K562 (cell line): Measurements from ENCODE around the gene DLK1. TPM values are rescaled to one million over a fixed set of nuclear protein-coding genes. Genes with fewer than 3 reads are reported as not detected.

Experiments
- ATAC-seq: fragments of 200-7000 bp; cut with Tn5 transposase; 3 replicates; pipeline ENCODE4 v1.9.1; 2020; ENCODE audit warnings: moderate library complexity
- BruUV-seq: library from RNA; stranded (reverse); fragments of 400-500 nt; replicated peaks from 2 replicates; lab custom pipeline; 2021; lab: Mats Ljungman, UMichigan
- CTCF ChIA-PET: fragments of 300-600 bp; formaldehyde crosslinking; extraction: SDS; loops from one replicate; lab custom pipeline; 2021; ENCODE audit warnings: low intra/inter-chr PET ratio; lab: Yijun Ruan, JAX
- POLR2A ChIA-PET: fragments of 300-600, 350-650 bp; sonication (Branson Sonifier 250); formaldehyde crosslinking; extraction: SDS; loops from one replicate; lab custom pipeline; 2021; ENCODE audit warnings: antibody characterized with exemption, inconsistent platforms; lab: Yijun Ruan, JAX
- DNase-seq, 4 experiments: peaks; one replicate each; pipeline versions ENCODE4 v3.0.0 to v3.0.0-alpha.2; 2011 to 2018; ENCODE audit warnings: low spot score in 3 of 4, mixed read lengths in 3 of 4; ENCODE audit errors: extremely low read depth in 1 of 4
- FAIRE-seq: peaks from 2 replicates; lab custom pipeline; 2011; peaks lifted over from hg19 to GRCh38; lab: Jason Lieb, UNC
- H2AFZ ChIP-seq: 2 replicates; pipeline ENCODE4 v1.6.0; 2011; ENCODE audit warnings: low read depth, low read length, control low read depth, inconsistent platforms
- H3K27ac ChIP-seq: fragments of 200-600 bp; 3 replicates; pipeline ENCODE4 v1.8.0; 2011; ENCODE audit warnings: low read depth, mild to moderate bottlenecking, control low read depth, inconsistent platforms, low read length, moderate library complexity, mixed read lengths; ENCODE audit errors: extremely low read depth
- H3K27me3 ChIP-seq, 2 experiments: fragments of 300-600 bp in 1 of 2; 2 replicates in 1 of 2; 3 replicates in 1 of 2; pipeline versions ENCODE4 v1.6.0 to v1.8.0; 2011; ENCODE audit warnings: inconsistent platforms in 2 of 2, low read length in 2 of 2, mild to moderate bottlenecking in 1 of 2, mixed read lengths in 1 of 2, moderate library complexity in 1 of 2; ENCODE audit not compliant: control insufficient read depth in 2 of 2, insufficient read depth in 2 of 2
- H3K36me3 ChIP-seq: fragments of 300-600 bp; 3 replicates; pipeline ENCODE4 v1.8.0; 2011; ENCODE audit warnings: mild to moderate bottlenecking, low read length, inconsistent platforms; ENCODE audit not compliant: control insufficient read depth, insufficient read depth
- H3K4me1 ChIP-seq, 2 experiments: fragments of 200-600 bp in 1 of 2; replicated peaks in 1 of 2; 2 replicates in 1 of 2; 3 replicates in 1 of 2; pipeline versions ENCODE4 v1.5.1 to v1.8.0; 2011; ENCODE audit warnings: inconsistent platforms in 2 of 2, low read length in 2 of 2, mild to moderate bottlenecking in 1 of 2, mixed read lengths in 1 of 2, moderate library complexity in 1 of 2; ENCODE audit not compliant: control insufficient read depth in 2 of 2, insufficient read depth in 2 of 2
- H3K4me2 ChIP-seq: 2 replicates; pipeline ENCODE4 v1.6.1; 2011; ENCODE audit warnings: low read length, control low read depth, inconsistent platforms, mixed read lengths; ENCODE audit not compliant: insufficient read depth
- H3K4me3 ChIP-seq: fragments of 200-600 bp; sonication (generic), shearing (Covaris generic); 2 replicates; pipeline ENCODE4 v1.5.1; 2016; ENCODE audit warnings: control low read depth, inconsistent platforms
- H3K79me2 ChIP-seq: fragments of 200-600 bp; 3 replicates; pipeline ENCODE4 v1.8.0; 2011; ENCODE audit warnings: low read length, inconsistent platforms; ENCODE audit not compliant: control insufficient read depth, insufficient read depth
- H3K9ac ChIP-seq, 2 experiments: 2 replicates each; pipeline versions ENCODE4 v1.6.0 to v1.6.1; 2011; ENCODE audit warnings: low read depth in 2 of 2, low read length in 2 of 2, control low read depth in 1 of 2, inconsistent platforms in 1 of 2, mild to moderate bottlenecking in 1 of 2, mixed read lengths in 1 of 2; ENCODE audit not compliant: insufficient read depth in 1 of 2
- H3K9me1 ChIP-seq: one replicate; pipeline ENCODE4 v1.6.0; 2011; ENCODE audit warnings: inconsistent platforms, mild to moderate bottlenecking, low read length, moderate library complexity; ENCODE audit not compliant: control insufficient read depth, insufficient read depth
- H3K9me3 ChIP-seq: replicated peaks from 2 replicates; pipeline ENCODE4 v1.5.1; 2011; ENCODE audit warnings: low read depth, low read length, inconsistent platforms; ENCODE audit not compliant: control insufficient read depth, insufficient read depth
- H4K20me1 ChIP-seq: replicated peaks from 2 replicates; pipeline ENCODE4 v1.6.1; 2011; ENCODE audit warnings: low read length, inconsistent platforms, mixed read lengths; ENCODE audit not compliant: control insufficient read depth, insufficient read depth
- ADNP ChIP-seq: fragments of 200-800 bp; sonication (Bioruptor generic); IDR thresholded peaks from 2 replicates; pipeline ENCODE4 v1.6.1; 2016; ENCODE audit warnings: missing genetic modification characterization, missing compliant biosample characterization
- BCL6 ChIP-seq: fragments of 250-450 bp; sonication (Bioruptor Pico); IDR thresholded peaks from 2 replicates; pipeline ENCODE4 v1.4.0; 2020
- ILK ChIP-seq: fragments of 450-650 bp; IDR thresholded peaks from 2 replicates; pipeline ENCODE4 v1.6.1; 2016; ENCODE audit warnings: missing genetic modification characterization, low read depth, mild to moderate bottlenecking, missing compliant biosample characterization, moderate library complexity, borderline replicate concordance
- OTX1 ChIP-seq: fragments of 450-650 bp; formaldehyde crosslinking; IDR thresholded peaks from 2 replicates; pipeline ENCODE4 v1.4.0; 2022; ENCODE audit warnings: mild to moderate bottlenecking
- POLR2AphosphoS2 ChIP-seq: IDR thresholded peaks from 2 replicates; pipeline ENCODE4 v1.6.1; 2012; ENCODE audit warnings: low read length, improper control_type of control experiment
- SPI1 ChIP-seq: IDR thresholded peaks from 2 replicates; pipeline ENCODE4 v1.6.1; 2011; ENCODE audit warnings: low read depth, low read length, control low read depth, borderline replicate concordance
- SRSF7 ChIP-seq: fragments of 200-400 bp; formaldehyde crosslinking; optimal IDR thresholded peaks from 2 replicates; pipeline ENCODE3; 2017; ENCODE audit warnings: mild to moderate bottlenecking, low read depth, low read length
- TFAM ChIP-seq: fragments of 250-450 bp; sonication (Bioruptor Pico); conservative IDR thresholded peaks from 2 replicates; pipeline ENCODE4 v1.5.0; 2021; ENCODE audit warnings: mild to moderate bottlenecking, moderate library complexity
- TSHZ1 ChIP-seq: fragments of 250-450 bp; sonication (Bioruptor Pico); IDR thresholded peaks from 2 replicates; pipeline ENCODE4 v1.4.0; 2020; ENCODE audit warnings: mild to moderate bottlenecking, moderate library complexity
- ZNF347 ChIP-seq: fragments of 450-650 bp; formaldehyde crosslinking; IDR thresholded peaks from 2 replicates; pipeline ENCODE4 v1.4.0; 2020; ENCODE audit warnings: low read depth, mild to moderate bottlenecking, moderate library complexity
- ZNF586 ChIP-seq: fragments of 450-650 bp; formaldehyde crosslinking; conservative IDR thresholded peaks from 2 replicates; pipeline ENCODE4 v1.4.0; 2020; ENCODE audit warnings: mild to moderate bottlenecking, moderate library complexity
- ZNF644 ChIP-seq: fragments of 200-800 bp; sonication (Bioruptor generic); IDR thresholded peaks from 2 replicates; pipeline ENCODE4 v1.6.1; 2016; ENCODE audit warnings: low read depth, missing genetic modification characterization, missing compliant biosample characterization
- ZNF764 ChIP-seq: fragments of 250-450 bp; sonication (Bioruptor Pico); IDR thresholded peaks from 2 replicates; pipeline ENCODE4 v1.4.0; 2020; ENCODE audit warnings: low read depth, mild to moderate bottlenecking, moderate library complexity
- WGBS: fragments of 100-300 bp; shearing (Covaris generic); methylation state at CpG from one replicate; pipeline ENCODE4 v1.1.6; 2016; ENCODE audit warnings: low coverage, mixed read lengths; ENCODE audit not compliant: insufficient coverage; ENCODE audit errors: missing lambda C conversion rate; 5-methylcytosine and 5-hydroxymethylcytosine counted together
- in situ Hi-C: fragments of 300-500 bp; cut with MboI; formaldehyde crosslinking; loops from 4 replicates; pipeline ENCODE4 v1.15.0; 2018; ENCODE audit warnings: inconsistent platforms, mixed read lengths
- intact Hi-C: fragments of 100-400 bp; cut with micrococcal nuclease; formaldehyde crosslinking; loops from 2 replicates; pipeline ENCODE4 v1.14.2; 2022
- polyA plus RNA-seq, 8 experiments: library from polyadenylated mRNA; depleted of rRNA in 4 of 8; stranded (reverse) in 5 of 8; unstranded in 3 of 8; fragments of >200 nt; fragmentation: Nextera tagmentation in 2 of 8; fragmentation: Illumina TruSeq in 1 of 8; extraction: Ambion mirVana in 2 of 8; extraction: Trizol in 1 of 8; gene quantifications; 2 replicates each; pipeline versions ENCODE4 v1.2.1 to v1.2.3, GENCODE V29; 2011 to 2014; ENCODE audit warnings: inconsistent platforms in 1 of 8, missing spikeins in 1 of 8
- total RNA-seq, 7 experiments: library from RNA; depleted of rRNA in 6 of 7; stranded (reverse); fragments of >200 nt in 6 of 7; fragmentation: Illumina TruSeq in 2 of 7; extraction: Trizol in 2 of 7; gene quantifications; 2 replicates each; pipeline versions ENCODE4 v1.2.1 to v1.2.3, GENCODE V29; 2011 to 2021; ENCODE audit warnings: low replicate concordance in 1 of 7
- TF ChIP-seq, protein P1 (sequence below): fragments of 450-650 bp; IDR thresholded peaks from 2 replicates; pipeline ENCODE4 v1.6.1; 2016
- TF ChIP-seq, protein P2 (sequence below): fragments of 450-650 bp; formaldehyde crosslinking; IDR thresholded peaks from 2 replicates; pipeline ENCODE4 v1.4.0; 2022; ENCODE audit warnings: mild to moderate bottlenecking, moderate library complexity

DLK1 gene
- total and polyA plus RNA-seq, 9 of the 15 experiments (the other 6 are each of a cell fraction or from before 2014, with no cell fraction given): 4.4 to 97.2 (median 15.3) TPM

GRCh38 chr14:100750762-100751699 lies 24.3 kb downstream of the DLK1 start (continued):
- no peak for TF ChIP-seq TSHZ1 (CRISPR knock-in tag)

GRCh38 chr14:100754020-100754419 lies 27.3 kb downstream of the DLK1 start:
- no peaks in the 10 kb centered on the region for H3K9me1 ChIP-seq
- no peak overlapping the region for H3K27ac ChIP-seq
- TF ChIP-seq ADNP (tag) (no peak), BCL6 (CRISPR knock-in tag) (no peak), TFAM (no peak), SRSF7 (no peak), SPI1 (no peak), OTX1 (no peak), ZNF586 (CRISPR knock-in tag) (no peak), ZNF644 (no peak), ILK (tag) (no peak), POLR2AphosphoS2 (no peak), ZNF347 (CRISPR knock-in tag) (no peak), ZNF764 (CRISPR knock-in tag) (no peak)
- TF ChIP-seq, protein P1, sequence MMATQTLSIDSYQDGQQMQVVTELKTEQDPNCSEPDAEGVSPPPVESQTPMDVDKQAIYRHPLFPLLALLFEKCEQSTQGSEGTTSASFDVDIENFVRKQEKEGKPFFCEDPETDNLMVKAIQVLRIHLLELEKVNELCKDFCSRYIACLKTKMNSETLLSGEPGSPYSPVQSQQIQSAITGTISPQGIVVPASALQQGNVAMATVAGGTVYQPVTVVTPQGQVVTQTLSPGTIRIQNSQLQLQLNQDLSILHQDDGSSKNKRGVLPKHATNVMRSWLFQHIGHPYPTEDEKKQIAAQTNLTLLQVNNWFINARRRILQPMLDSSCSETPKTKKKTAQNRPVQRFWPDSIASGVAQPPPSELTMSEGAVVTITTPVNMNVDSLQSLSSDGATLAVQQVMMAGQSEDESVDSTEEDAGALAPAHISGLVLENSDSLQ: no peak
- TF ChIP-seq, protein P2, sequence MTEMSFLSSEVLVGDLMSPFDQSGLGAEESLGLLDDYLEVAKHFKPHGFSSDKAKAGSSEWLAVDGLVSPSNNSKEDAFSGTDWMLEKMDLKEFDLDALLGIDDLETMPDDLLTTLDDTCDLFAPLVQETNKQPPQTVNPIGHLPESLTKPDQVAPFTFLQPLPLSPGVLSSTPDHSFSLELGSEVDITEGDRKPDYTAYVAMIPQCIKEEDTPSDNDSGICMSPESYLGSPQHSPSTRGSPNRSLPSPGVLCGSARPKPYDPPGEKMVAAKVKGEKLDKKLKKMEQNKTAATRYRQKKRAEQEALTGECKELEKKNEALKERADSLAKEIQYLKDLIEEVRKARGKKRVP: no peak

More at GRCh38 chr14:100754020-100754419, 27.3 kb downstream of the DLK1 start:
- 0 out of 2 replicates have a peak overlapping the region, but pooled peaks have one; percentile 23 for H2AFZ ChIP-seq
- FAIRE-seq (no peak), ATAC-seq (no peak), DNase-seq (no peak)
- peaks cover 4% of the 10 kb centered on the region; the same call in 1 of the 2 replicates for H3K9me3 ChIP-seq
- H3K9ac ChIP-seq: no peak overlapping the region
- POLR2A ChIA-PET: no interaction called here
- intact Hi-C loops (no loop called here), in situ Hi-C loops (no loop called here)
- no TSS peak for BruUV-seq
- H3K4me3 ChIP-seq: no peak overlapping the region
- CTCF ChIA-PET: no interaction called here
- no peaks in the 10 kb centered on the region for H4K20me1 ChIP-seq
- no peaks in the 10 kb centered on the region for H3K36me3 ChIP-seq
- H3K4me2 ChIP-seq: no peak overlapping the region
- H3K4me1 ChIP-seq: peaks cover 0 to 7% of the 10 kb centered on the region in 2 experiments; a peak in 2 of 5 replicates
- WGBS: 14% methylated on average over 1 of the region's 1 CpG
- H3K27me3 ChIP-seq: no peaks in the 10 kb centered on the region
- no peaks in the 10 kb centered on the region for H3K79me2 ChIP-seq
